ENCODE data around the gene SLC4A1.

SLC4A1 gene

GRCh38 chr17:44205962-44206824 lies 61.7 kb downstream of the SLC4A1 start:
- no peak for DNase-seq (ENCODE audit: low spot score)

- no peak for DNase-seq (ENCODE audit: low spot score)
Observed at GRCh38 chr17:44204441-44204882, 63.5 kb downstream of the SLC4A1 start.

- DNase-seq (ENCODE audit: low spot score) = peak; percentile 48
Observed at GRCh38 chr17:44203731-44204440, 64.0 kb downstream of the SLC4A1 start.

GRCh38 chr17:44202756-44203155 lies 65.2 kb downstream of the SLC4A1 start:
- DNase-seq (ENCODE audit: low spot score) = no peak

GRCh38 chr17:44200478-44201155 lies 67.3 kb downstream of the SLC4A1 start:
- peak; percentile 41 for DNase-seq (ENCODE audit: low spot score)

GRCh38 chr17:44199553-44200477 lies 68.1 kb downstream of the SLC4A1 start, which contains the start of gene ATXN7L3:
Gene ATXN7L3 (minus strand): TSS chr17:44199884. CDS start chr17:44198070, 1,814 bp downstream.
- peak; percentile 97 for DNase-seq (ENCODE audit: low spot score)

- no peak for DNase-seq (ENCODE audit: low spot score)
Observed at GRCh38 chr17:44198721-44199552, 69.0 kb downstream of the SLC4A1 start.
